NCI-H1436 treated with DMSO at 0.1 percent for 48 hours (cell line): ENCODE measurements around the gene PLEKHH1.
A peak's percentile ranks its signal among the peaks of the same experiment; 100 is the strongest.
"Not testable (repeated sequence)": the region's sequence is repeated elsewhere in the genome, so short reads cannot be mapped to it uniquely, and the experiment has no call there.

ENCODE experiments used
- DNase-seq: peaks from one replicate; lab custom pipeline; 2025; lab: John Stamatoyannopoulos, UW

Gene PLEKHH1

GRCh38 chr14:67583711-67584644 lies 50.9 kb downstream of the PLEKHH1 start:
- no peak for DNase-seq

GRCh38 chr14:67584978-67585377 lies 51.9 kb downstream of the PLEKHH1 start:
- DNase-seq, result no peak

- DNase-seq, result no peak
These were observed 53.3 kb downstream of the PLEKHH1 start for GRCh38 chr14:67586369-67586768.

GRCh38 chr14:67589204-67589770 lies 56.2 kb downstream of the PLEKHH1 start:
- no peak for DNase-seq

- not testable (repeated sequence) for DNase-seq
These were observed 60.6 kb downstream of the PLEKHH1 start for GRCh38 chr14:67593650-67594049.

GRCh38 chr14:67595392-67595791 lies 62.3 kb downstream of the PLEKHH1 start:
- no peak for DNase-seq

- DNase-seq, result no peak
These were observed 66.8 kb downstream of the PLEKHH1 start, which contains the start of gene PIGH for GRCh38 chr14:67599698-67600561. PIGH (minus strand) TSS chr14:67600268; CDS start chr14:67600203, 65 bp downstream.

- DNase-seq, result not testable (repeated sequence)
These were observed 67.5 kb downstream of the PLEKHH1 start for GRCh38 chr14:67600562-67600974.

- no peak for DNase-seq
These were observed 69.0 kb downstream of the PLEKHH1 start for GRCh38 chr14:67602076-67602475.

- DNase-seq, result no peak
These were observed 70.0 kb downstream of the PLEKHH1 start for GRCh38 chr14:67602995-67603545.

- no peak for DNase-seq
These were observed 74.6 kb downstream of the PLEKHH1 start for GRCh38 chr14:67607646-67608045.

- no peak for DNase-seq
These were observed 76.7 kb downstream of the PLEKHH1 start for GRCh38 chr14:67609642-67610310.

GRCh38 chr14:67610491-67610890 lies 77.4 kb downstream of the PLEKHH1 start:
- no peak for DNase-seq

GRCh38 chr14:67618617-67619063 lies 85.5 kb downstream of the PLEKHH1 start:
- DNase-seq, result peak; percentile 15

- peak; percentile 68 for DNase-seq
These were observed 86.5 kb downstream of the PLEKHH1 start, which contains the start of gene ARG2 for GRCh38 chr14:67619446-67620216. ARG2 (plus strand) TSS chr14:67619920; CDS start chr14:67619978, 58 bp downstream.

- DNase-seq, result no peak
These were observed 87.2 kb downstream of the PLEKHH1 start for GRCh38 chr14:67620217-67620785.

GRCh38 chr14:67622675-67623074 lies 89.6 kb downstream of the PLEKHH1 start:
- DNase-seq, result no peak

- DNase-seq, result no peak
These were observed 90.0 kb downstream of the PLEKHH1 start for GRCh38 chr14:67623114-67623513.

- not testable (repeated sequence) for DNase-seq
These were observed 93.0 kb downstream of the PLEKHH1 start for GRCh38 chr14:67626131-67626530.

- no peak for DNase-seq
These were observed 94.4 kb downstream of the PLEKHH1 start for GRCh38 chr14:67627519-67627918.
